ENCODE measurements around the gene SNX25. TPM values are rescaled to one million over a fixed set of nuclear protein-coding genes. Genes with fewer than 3 reads are reported as not detected.
"Not testable (repeated sequence)": the region's sequence is repeated elsewhere in the genome, so short reads cannot be mapped to it uniquely, and the experiment has no call there.

SNX25 gene
- total RNA-seq (2014; rRNA removed; shearing (Covaris generic)) = 11.9 and 12.5 TPM in 2 replicates
- 9.5 and 16.3 TPM in 2 replicates for polyA plus RNA-seq (2014; cell fraction: nucleus; rRNA removed)

DNA sequence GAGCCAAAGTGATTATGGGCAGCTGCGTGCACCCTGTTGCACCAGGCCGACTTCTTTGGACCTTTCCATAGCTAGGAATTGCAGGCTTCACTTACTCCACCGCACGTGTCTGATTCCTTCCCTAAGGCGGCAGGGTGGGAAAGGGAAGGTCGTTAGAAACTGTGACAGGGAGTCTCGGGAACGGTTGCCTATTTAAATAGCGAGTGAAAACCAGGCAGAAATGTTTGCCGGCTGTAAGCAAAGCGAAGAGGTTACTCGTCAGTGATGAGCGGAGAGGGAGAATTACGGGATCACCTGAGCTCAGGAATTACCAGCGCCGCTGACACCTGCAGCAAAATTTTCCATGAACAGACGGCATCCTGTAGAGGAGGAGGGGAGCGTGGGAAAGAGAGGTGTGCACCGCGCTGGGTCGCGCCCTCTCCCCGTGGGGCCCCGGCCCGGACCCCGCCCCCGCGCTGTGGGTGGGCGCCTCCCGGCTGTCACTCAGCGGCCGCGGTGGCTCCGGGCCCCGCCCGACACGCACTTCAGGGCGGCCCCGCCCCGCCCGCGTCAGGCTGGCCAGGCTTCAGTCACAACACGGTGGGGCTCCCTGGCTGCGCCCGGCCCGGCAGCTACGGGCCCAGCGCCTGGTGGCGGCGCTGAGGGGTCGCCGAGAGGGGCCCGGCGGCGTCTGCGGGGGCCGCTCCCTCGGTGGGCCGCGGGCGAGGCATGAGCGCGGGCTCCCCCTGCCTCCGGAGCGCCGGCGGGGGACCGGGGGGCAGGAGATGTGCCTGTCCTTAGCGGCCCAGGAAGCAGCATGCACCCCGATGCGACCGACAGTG lies at the start of gene SNX25:
SNX25 (plus strand) TSS at position 568 of the 821 bp plus-strand sequence; CDS start at position 797, 229 bp downstream.
- peak; percentile 66 for DNase-seq (ENCODE audit: extremely low read depth, low read depth)

- DNase-seq (ENCODE audit: extremely low read depth, low read depth) = no peak
Observed at GRCh38 chr4:185165605-185166063, 43.8 kb upstream of the SNX25 start.

GRCh38 chr4:185167234-185167633 lies 42.2 kb upstream of the SNX25 start:
- no peak for DNase-seq (ENCODE audit: extremely low read depth, low read depth)

GRCh38 chr4:185171373-185172071 lies 37.9 kb upstream of the SNX25 start:
- DNase-seq (ENCODE audit: extremely low read depth, low read depth) = no peak

- no peak for DNase-seq (ENCODE audit: extremely low read depth, low read depth)
Observed at GRCh38 chr4:185179488-185179887, 29.9 kb upstream of the SNX25 start.

DNA sequence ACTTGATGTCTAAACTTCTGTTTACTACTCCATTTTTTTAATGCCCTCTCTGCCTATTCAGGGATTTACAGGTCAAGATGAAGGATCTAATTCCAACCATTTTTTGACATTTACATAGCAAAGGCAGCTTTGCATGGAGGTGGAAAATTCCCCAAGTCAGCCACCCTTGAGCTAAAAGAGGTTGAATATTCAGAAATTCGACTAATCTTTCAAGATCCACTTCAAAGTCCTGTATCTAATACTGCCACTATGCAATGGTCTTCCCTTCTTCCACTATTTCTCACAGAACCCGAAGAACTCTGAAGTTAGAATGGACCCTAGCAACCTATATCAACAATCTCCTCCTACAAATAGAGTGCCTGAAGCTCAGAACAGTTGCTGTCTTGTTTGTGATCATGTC lies 27.2 kb upstream of the SNX25 start:
- no peak for DNase-seq (ENCODE audit: extremely low read depth, low read depth)

DNA sequence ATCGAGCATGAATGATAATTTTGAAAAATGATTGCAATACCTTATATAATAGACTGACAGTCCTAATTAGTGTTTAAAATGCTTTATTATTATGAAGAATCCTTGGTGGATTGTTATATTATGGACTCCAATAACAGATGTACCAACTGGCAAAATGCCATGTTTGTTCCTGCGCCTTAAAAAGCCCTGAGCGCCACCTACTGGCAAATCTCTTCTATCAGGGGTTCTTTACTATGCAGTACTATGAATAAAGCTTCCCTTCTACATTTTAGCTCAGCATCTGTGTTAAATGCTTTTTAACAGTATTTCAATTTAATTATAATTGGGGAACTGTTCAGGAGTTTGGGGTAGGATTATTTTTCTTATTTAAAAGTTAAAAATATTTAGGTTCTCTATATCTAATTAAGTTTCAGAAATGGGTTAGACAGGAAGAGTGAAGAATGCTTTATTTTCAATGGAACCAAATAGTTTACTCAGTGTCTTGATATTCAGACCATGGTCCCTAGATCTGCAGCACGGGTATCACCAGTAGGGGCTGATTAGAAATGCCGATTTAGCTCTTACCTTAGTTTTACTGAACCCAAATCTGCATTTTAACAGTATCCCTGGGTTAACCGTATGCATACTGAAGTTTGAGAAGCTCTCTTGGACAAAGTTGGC lies 25.6 kb upstream of the SNX25 start:
- DNase-seq (ENCODE audit: extremely low read depth, low read depth) = peak; percentile 79

- no peak for DNase-seq (ENCODE audit: extremely low read depth, low read depth)
Observed at GRCh38 chr4:185186769-185187168, 22.6 kb upstream of the SNX25 start.

- DNase-seq (ENCODE audit: extremely low read depth, low read depth) = no peak
Observed at GRCh38 chr4:185189606-185190305, 19.6 kb upstream of the SNX25 start.

- DNase-seq (ENCODE audit: extremely low read depth, low read depth) = no peak
Observed at GRCh38 chr4:185190306-185190856, 19.0 kb upstream of the SNX25 start.

GRCh38 chr4:185192059-185192458 lies 17.3 kb upstream of the SNX25 start:
- DNase-seq (ENCODE audit: extremely low read depth, low read depth) = no peak

GRCh38 chr4:185194924-185195888 lies 14.2 kb upstream of the SNX25 start:
- no peak for DNase-seq (ENCODE audit: extremely low read depth, low read depth)

DNA sequence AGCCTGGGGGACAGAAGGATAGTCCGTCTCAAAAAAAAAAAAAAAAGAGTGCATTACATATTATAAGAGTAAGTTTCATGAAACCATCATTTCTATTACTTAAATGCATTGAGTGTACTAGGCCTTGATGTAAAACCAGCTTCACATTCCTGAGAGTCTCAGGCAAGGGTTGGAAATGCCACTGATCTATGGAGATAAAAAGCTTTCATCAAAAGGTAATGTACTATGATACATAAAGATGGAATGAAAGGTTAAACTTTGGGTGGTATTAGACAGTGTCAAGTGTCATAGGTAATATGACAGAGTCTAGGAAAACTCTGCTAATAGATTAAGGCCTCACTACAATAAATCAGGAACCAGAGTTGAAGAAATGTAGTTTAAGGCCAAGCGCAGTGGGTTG lies 13.0 kb upstream of the SNX25 start:
- DNase-seq (ENCODE audit: extremely low read depth, low read depth) = no peak

DNA sequence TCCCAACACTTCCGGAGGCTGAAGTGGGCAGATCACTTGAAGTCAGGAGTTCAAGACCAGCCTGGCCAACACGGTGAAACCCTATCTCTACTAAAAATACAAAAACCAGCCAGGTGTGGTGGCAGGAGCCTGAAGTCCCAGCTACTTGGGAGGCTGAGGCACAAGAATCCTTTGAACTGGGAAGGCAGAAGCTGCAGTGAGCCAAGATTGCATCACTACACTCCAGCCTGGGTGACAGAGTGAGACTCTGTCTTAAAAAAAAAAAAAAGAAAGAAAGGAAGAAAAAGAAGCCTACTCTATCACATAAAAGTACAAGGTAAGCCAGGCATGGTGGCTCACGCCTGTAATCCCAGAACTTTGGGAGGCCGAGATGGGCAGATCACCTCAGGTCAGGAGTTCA lies 11.2 kb upstream of the SNX25 start:
- DNase-seq (ENCODE audit: extremely low read depth, low read depth) = not testable (repeated sequence)

GRCh38 chr4:185201977-185202962 lies 7.1 kb upstream of the SNX25 start:
- DNase-seq (ENCODE audit: extremely low read depth, low read depth) = no peak

DNA sequence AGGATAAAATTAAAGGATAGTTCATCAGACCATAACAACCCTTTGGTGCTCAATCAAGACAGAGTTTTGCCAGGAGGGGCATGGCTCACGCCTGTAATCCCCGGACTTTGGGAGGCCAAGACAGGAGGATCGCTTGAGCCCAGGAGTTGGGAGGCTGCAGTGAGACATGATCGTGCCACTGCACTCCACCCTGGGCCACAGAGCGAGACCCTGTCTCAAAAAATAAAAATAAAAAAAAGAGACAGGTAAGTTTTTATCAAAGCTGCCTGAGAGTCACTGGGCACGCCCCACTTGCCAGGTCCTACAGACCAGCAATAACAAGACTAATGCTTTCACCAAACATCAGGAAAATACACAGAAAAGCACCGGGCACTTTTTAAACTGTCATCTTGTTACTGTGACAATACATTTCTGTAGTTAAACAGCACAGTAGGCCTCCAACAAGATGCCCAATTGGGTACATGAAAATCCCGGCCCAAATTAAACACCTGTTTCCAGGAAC lies 6.4 kb upstream of the SNX25 start:
- no peak for DNase-seq (ENCODE audit: extremely low read depth, low read depth)

DNA sequence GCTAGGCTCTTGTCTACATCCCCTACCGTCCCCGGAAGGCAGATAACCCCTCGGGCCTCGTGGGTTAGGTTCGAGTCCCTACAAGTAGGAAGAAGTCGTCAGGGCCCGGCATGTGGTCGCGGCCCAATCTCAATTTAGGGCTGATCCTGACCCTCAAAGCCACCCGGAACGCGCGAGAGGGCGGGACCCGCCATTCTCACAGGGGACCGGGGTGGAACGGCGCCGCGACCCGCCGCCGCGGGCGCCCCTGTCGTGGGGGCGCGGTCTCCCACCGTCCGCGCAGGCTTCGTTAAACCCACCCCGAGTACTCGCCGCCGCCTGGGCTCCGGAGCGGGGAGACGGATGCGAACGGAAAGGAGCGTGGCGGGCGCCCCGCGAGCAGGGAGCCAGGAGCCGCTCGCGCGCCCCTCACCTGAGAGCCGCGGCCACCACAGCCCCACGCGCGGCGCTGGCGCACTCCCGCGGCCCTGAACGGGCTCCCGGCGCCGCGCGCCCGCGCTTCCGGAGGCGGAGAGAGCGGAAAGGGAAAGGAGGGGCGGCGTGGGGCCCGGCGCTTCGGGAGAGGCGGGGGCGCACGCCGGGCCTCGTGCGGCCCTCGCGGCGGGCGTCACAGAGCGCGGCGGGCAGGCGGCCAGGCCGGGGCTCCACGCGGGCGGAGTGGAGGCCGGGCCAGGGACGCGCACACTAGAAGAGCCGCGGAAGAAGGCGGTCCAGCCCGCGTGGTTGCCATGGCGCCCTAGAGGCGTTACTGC lies 5.7 kb upstream of the SNX25 start, which contains the start of gene CFAP97:
CFAP97 (minus strand) TSS at position 515 of the 752 bp plus-strand sequence. CDS start 12,804 bp downstream, outside the sequence.
- DNase-seq (ENCODE audit: extremely low read depth, low read depth) = peak; percentile 73

Data from NCI-H460 (cell line).